Suprapubic skin (tissue), 4 donors: ENCODE data around the gene TIPIN.

Experiments
- CTCF ChIP-seq, 2 donors: fragments of 200-600 bp in 1 of 2; fragments of 450-650 bp in 1 of 2; sonication (generic) in 1 of 2; IDR thresholded peaks; one replicate each; pipeline ENCODE4 v1.5.1; 2016 to 2019; ENCODE audit warnings: antibody characterized with exemption in 2 of 2, mild to moderate bottlenecking in 1 of 2, moderate library complexity in 1 of 2
- POLR2A ChIP-seq, 2 donors: fragments of 450-650 bp; IDR thresholded peaks; one replicate each; pipeline ENCODE4 v1.6.1; 2017; ENCODE audit warnings: antibody characterized with exemption in 2 of 2, mild to moderate bottlenecking in 2 of 2, moderate library complexity in 2 of 2
- POLR2AphosphoS5 ChIP-seq, 3 donors: sonication (generic); formaldehyde crosslinking; IDR thresholded peaks; one replicate each; pipeline ENCODE4 v1.6.1; 2017; ENCODE audit warnings: antibody characterized with exemption in 3 of 3

- TF ChIP-seq CTCF (IDR thresholded peaks at IDR 0.05) (no peak), POLR2A (IDR thresholded peaks at IDR 0.05) (no peak), POLR2AphosphoS5 (IDR thresholded peaks at IDR 0.05) (no peak)
Observed at GRCh38 chr15:66308531-66308930, 48.0 kb downstream of the TIPIN start.
